HG03103 (cell line): Measurements from ENCODE around the gene KIAA0586.
A peak's percentile ranks its signal among the peaks of the same experiment; 100 is the strongest.
"Not testable (repeated sequence)": the region's sequence is repeated elsewhere in the genome, so short reads cannot be mapped to it uniquely, and the experiment has no call there.

Experiments
- ATAC-seq: cut with Tn5 transposase; IDR thresholded peaks from one replicate; pipeline ENCODE4 v1.9.1; 2021; ENCODE audit warnings: low read depth; ENCODE audit not compliant: unreplicated experiment

Gene KIAA0586

DNA sequence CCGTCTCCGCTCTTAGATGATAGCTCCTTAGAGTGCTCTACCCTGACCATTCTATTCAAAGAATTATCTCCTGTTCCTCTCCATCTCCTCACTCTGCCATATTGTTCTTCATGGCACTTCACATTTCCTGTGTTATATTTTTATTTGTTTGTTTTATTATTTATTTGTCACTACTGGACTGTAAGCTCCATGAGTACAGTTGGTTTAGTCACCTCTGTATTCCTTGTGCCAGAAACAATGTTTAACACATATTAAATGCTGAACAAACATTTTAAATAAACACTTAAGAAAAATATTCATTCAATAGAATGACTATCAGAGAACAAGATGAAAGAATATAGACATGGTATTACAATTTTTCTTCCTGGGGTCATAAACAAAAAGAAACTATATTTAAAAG is 35.6 kb downstream of the KIAA0586 start:
- ATAC-seq = no peak

DNA sequence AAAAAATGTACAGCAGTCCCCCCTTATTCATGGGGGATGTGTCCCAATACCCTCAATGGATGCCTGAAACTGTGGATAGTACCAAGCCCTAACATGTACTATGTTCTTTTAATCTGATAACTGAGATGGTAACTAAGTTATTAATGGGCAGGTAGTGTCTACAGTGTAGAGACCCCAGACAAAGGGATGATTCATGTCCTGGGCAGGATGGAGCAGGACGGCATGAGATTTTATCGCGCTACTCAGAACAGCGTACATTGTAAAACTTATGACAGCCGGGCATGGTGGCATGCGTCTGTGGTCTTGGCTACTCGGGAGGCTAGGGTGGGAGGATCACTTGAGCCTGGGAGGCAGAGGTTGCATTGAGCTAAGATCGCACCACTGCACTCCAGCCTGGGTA is 37.1 kb downstream of the KIAA0586 start:
- ATAC-seq = no peak

DNA sequence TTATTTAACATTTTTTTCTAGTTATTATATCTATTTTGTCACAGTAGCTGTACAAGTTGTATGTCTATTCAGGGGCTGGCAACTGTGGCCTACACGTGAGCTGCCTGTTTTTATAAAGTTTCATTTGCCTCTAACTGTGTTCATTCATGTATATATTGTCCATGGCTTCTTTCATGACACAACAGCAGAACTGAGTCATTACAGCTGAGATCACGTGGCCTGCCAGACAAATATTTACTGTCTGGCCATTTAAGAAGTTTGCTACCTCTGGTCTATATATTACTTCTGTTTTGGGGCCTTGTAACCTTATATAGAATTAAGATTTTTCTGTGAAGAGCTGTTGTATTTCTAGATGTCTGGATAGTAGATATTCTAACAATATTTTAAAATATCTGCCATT is 37.9 kb downstream of the KIAA0586 start:
- no peak for ATAC-seq

DNA sequence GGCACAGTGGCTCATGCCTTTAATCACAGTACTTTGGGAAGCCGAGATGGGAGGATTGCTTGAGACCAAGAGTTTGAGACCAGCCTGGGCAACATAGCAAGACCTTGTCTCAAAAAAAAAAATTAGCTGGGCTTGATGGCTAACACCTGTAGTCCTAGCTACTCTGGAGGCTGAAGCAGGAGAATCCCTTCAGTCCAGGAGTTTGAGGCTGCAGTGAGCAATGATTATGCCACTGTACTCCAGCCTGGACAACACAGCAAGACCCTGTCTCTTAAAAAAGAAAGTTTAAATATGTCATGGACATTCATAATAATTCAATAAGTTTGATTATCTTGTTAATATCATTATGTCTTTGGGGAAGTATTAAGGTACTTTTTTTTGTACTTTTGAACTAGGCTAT is 38.9 kb downstream of the KIAA0586 start:
- ATAC-seq = no peak

DNA sequence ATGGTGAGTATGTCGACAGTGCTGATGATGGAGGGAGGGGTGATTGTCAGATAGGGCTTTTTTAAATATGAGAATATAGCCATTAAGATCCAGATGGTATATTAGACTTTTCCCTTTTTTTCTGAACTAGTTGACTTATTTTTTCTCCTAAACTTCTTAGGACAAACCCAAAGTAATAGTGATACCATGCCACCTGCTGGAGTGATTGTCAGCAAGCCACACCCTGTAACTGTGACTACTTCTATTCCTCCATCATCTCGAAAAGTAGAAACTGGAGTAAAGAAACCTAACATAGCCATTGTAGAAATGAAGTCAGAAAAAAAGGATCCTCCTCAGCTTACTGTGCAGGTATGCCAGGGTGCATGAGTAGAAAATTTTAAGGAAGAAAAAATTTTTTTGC is 40.1 kb downstream of the KIAA0586 start:
- no peak for ATAC-seq

DNA sequence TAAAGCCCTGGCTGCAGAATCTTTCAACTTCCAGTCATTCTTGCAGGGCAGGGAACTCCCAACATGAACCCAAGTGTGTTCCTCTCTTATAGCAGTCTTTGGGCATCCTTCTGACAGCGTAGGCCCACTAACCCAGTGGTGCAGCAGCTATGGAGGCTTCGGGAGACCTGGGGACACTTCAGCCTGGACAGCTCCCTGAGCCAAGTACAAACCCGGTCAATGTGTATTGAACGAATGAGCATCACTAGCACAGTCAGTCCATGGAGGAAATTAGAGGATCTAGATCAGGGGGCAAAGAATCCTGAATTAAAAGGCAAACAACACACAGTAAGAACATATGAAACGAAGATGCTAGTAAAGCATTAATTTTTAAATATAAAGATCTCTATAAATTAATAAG is 41.8 kb downstream of the KIAA0586 start:
- no peak for ATAC-seq

DNA sequence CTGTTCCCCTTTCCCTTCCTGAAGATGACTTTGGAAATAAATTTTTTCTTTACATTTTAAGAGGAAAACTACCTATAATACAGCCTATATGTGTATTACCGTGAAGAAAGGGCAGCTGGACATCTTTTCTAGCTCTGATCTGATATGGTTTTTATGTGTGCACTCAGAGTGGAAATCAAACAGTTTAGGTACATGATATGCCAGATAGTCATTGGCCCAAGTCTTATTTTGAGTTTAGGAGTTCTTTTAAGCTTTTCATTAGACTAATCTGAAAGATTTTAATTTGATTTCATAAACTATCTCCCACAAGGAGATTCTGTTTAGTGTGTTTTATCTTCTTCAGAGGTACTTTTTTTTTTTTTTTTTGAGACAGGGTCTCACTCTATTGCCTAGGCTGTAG is 48.8 kb downstream of the KIAA0586 start:
- no peak for ATAC-seq

DNA sequence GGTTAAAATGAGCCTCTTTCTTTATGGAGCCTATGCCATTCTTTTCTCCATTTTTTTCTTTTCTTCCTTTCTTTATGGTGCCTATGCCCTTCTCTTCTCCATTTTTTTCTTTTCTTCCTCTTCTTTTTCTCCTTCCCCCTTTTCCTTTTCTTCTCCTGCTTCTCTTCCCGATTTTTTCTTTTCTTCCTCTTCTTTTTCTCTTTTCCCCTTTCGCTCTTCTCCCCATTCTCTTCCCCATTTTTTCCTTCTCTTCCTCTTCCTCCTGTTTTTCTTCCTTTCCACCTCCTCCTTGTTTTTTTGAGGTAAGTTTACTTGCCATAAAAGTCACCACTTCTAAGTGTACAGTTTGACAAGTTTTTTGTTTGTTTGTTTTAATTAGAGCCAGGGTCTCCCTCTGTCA is 50.1 kb downstream of the KIAA0586 start:
- ATAC-seq = no peak

DNA sequence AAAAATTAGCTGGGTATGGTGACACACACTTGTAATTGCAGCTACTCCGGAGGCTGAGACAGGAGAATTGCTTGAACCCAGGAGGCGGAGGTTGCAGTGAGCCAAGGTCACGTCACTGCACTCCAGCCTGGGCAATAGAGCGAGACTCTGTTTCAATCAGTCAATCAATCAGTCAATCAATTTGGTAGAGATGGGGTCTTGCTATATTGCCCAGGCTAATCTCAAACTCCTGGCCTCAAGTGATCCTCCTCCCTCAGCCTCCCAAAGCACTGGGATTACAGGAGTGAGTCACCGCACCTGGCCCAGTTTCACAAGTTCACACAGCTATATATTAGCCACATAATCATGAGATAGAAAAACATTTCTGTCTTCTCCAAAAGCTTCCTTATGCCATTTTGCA is 50.8 kb downstream of the KIAA0586 start:
- not testable (repeated sequence) for ATAC-seq

DNA sequence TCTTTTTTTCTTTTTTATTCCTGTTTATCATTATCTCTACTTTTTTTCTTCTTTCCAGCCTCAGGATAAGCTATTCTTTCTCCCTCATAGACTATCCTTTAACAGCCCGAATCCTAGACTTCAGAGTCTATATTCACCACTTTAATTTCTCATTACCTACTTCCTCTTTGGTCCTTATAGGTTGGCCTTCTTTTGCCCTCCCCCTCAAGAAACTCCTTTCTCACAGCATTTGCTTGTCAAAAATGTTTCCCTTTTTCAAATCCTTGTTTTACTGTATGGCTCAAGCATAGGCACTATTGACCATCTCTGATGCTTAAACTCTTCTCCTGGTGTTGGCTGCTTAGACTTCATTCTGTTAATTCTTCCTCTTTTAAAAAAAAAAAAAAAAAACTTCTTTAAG is 52.5 kb downstream of the KIAA0586 start:
- ATAC-seq = peak; percentile 54

DNA sequence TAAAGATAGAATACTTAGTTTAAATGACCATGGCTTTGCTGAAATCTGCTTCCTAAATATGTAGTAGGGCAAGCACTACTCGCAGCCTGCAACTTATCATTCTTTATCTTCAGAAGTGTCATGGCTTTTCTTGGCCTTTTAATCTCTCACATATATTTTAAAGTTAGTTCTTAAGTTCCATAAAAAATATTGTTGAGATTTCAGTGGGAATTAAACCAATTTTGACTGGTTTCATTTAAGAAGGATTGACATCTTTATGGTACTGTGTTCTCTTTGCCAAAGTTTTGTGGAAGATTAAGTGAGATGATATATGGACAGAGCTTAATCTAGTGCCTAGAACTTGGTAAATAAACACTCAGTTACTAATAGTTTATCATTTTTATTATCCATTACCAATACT is 56.7 kb downstream of the KIAA0586 start:
- ATAC-seq = no peak

DNA sequence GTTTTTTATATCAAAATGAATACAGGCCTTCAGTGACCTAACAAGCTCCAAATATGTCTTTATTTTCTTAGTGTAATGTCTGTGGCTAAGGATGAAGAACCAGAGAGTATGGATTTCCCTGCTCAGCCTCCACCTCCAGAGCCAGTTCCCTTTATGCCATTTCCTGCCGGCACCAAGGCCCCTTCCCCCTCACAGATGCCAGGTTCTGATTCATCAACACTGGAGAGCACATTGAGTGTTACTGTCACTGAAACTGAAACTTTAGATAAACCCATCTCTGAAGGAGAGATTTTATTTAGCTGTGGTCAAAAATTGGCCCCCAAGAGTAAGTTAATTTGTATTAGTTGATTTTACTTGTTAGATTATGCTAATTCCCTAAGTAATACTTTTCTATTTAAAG is 61.0 kb downstream of the KIAA0586 start:
- ATAC-seq = no peak

DNA sequence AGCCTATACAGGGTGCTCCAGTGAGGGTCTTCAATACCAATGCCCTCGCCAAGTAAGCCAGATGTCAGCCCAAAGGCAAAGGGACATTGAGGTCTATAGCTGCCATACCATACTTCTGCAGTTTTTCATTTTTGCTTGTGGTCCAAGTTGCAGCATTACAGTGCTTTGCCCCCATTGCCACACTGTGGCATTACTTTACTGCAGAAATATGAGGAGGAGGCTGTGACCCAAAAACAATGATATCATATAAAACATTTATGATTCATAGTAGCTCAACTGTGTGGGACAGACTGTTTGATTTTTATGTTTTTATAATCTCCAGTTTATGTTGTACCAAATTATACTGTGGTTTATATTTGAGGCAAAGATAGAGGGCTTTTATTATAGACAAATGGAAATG is 64.1 kb downstream of the KIAA0586 start:
- ATAC-seq = no peak

DNA sequence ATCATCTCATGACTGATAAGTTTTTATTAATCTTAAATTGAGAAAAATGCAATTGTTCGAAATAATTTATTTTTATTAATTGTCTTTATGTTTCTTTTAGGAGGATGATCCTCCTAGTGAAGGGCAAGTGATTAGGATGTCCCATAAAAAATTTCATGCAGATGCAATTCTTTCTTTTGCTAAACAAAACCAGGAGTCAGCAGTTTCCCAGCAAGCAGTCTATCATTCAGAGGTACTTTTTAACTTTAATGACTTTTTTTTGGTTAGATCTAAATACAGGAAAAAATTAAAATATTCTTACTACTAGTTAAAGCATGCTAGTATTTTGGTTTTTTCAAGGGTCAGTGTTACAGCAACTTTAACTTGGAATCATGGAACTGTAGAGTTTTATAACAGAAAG is 64.5 kb downstream of the KIAA0586 start:
- ATAC-seq = no peak

DNA sequence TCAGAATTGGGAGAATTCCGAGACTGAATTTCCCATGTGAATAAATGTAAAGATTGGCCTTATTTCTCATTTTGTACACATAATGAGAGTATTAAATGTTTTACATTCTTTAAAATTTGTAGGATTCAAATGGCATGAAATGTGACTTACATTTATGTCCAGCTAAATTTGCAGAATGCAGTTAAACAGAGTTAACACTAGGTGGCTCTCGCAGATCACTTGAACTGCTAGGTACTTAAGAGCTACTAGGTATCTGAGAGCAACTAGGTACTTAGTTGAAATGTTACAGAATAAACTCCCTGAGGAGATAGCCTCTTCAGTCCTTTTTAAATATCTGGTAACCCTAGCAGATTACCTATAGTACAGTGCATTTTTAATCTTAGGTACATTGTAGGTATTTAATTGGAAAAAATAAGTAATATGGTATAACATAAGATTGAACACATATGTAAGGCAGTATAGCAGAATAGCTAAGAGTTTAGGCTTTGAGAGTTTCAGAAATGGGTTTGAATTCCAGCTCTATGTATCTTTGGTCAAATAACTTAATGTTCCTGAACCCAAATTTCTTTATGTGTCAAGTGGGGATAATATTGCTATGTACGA is 73.8 kb downstream of the KIAA0586 start:
- ATAC-seq = no peak

DNA sequence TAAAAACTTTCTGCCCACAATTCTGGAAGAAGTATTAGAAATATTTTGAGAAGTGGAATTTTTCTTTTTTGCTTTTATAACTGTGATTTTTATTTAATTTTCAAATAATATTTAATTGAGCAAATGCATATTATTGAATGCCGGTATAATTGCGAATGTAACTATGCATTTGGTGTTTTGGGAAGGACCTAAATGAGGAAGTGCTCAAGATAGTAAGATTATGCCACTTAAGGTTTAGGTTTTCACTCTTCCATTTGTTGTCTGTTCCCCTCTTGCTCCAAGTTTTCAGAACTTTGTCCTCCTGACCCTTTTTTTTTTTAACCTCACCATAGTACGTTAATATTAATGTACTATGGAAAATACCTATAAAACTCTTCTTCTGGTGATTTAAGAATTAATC is 85.8 kb downstream of the KIAA0586 start:
- no peak for ATAC-seq

DNA sequence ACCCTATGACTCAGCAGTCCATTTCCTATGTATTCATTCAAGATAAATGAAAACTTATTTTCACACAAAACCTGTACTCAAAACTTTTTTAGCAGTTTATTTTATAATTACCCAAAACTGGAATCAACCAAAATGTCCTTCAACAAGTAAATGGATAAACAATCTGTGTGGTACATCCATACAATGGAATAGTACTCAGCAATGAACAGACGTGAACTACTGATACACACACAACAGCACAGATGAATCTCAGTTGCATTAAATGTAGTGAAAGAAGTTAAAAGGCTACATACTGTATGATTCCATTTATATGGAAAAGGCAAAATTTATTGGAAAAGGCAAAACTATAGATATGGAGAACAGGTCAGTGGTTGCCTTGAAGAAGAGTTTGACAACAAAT is 90.1 kb downstream of the KIAA0586 start:
- no peak for ATAC-seq

DNA sequence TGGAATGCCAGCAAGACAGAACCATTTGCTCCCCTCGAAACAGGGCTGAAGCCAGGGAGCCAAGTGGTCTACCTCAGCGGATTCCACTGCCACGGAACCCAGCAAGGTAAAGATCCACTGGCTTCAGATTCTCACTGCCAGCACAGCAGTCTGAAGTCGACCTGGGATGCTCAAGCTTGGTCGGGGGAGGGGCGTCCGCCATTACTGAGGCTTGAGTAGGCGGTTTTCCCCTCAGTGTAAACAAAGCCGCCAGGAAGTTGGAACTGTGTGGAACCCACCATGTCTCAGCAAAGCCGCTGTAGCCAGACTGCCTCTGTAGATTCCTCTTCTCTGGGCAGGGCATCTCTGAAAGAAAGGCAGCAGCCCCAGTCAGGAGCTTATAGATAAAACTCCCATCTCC is 98.2 kb downstream of the KIAA0586 start:
- not testable (repeated sequence) for ATAC-seq

DNA sequence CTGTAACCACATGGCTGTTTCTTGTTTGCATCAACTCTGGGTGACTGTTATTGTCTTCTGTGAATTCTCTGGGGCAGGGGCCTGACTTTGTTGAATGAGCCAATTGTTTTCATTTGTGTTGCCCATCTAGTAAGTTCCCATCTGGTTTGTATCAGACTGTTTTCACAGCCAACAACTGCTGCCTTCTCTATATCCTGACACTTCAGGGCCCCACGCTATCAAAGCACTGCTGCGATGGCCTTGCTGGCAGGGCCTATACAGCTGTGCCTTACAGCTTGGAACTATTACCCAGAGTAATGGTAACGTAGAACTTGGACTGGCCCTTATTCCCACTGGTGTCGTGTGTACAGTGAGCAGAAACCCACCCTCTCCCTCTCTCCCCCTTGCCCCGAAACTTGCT is 105.9 kb downstream of the KIAA0586 start:
- ATAC-seq = no peak

DNA sequence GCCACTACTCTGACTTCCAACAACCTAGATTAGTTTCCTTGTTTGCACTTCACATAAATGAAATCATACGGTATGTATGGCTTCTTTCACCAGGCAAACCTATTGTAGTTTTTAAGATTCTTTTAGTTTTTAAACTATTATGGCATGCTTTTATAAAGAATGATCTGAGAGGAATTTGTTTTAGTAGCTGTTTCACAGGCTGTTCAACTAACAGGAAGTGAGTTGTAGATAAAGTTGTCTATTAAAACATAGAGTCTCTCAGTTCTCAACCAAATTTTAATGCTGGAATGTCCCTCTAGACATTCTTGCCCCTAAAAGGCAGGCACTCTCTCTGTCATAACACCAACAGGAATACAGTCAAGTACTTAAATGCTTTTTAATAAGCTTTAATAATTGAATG is 107.5 kb downstream of the KIAA0586 start:
- no peak for ATAC-seq

DNA sequence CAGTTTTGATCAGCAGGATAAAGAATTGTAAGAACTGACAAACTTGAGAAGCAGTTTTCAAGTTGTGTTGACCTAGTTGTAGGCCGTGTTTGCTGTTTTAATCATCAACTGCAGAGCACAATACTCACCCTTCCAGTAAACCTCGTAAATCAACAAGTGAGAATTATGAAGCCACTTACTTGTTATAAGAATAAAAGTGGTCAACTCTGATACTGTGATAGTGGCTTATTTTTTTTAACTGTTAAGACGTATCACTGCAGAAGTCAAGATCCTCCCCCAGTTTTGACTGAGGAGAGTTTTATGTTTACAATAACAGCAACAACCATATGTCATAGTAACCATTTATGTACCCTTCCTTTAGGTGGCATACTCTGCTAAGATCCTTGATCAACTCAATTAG is 109.5 kb downstream of the KIAA0586 start:
- no peak for ATAC-seq

DNA sequence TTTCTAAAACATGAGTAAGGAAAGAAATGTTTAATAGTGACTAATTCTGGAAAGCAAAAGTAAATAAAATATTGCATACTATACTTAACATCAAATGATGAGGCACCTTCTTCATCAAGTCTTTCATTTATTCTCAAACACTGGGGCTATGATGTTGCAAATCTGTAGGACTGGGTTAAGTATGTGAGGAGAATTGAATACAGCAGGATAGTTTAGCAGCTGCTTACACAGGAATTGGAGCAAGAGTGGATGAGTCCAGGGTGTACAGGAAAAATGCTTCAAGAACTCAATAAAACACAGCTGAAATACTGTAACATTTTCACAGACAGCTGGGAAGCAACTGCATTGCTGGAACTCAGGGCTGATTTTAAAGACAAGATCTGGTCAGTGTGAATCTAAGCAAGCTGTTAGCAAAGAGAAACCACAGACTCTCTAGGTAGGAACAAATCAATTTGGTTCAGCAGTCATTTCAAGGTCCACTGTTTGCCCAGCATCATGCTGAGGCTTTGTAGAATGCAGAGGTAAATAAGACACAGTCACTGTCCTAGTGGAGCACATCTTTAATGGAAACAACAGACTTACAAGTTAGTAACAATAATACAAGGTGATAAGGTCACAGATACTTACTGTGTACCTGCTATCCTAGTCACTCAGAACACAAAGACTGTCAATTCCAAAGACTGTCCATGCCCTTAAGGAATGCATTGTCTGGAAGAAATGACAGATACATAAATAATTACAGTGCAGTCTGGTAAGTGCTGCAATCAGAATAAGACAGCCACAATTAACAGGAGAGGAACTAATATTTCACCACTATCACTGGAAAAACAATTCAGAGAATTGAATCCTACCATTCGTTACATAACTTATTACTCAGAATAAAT is 113.5 kb downstream of the KIAA0586 start:
- ATAC-seq = no peak
